DMS 273 treated with DMSO at 0.1 percent for 48 hours (cell line): ENCODE measurements around the gene CNMD.
"Not testable (repeated sequence)": the region's sequence is repeated elsewhere in the genome, so short reads cannot be mapped to it uniquely, and the experiment has no call there.

ENCODE experiments used
- DNase-seq: peaks from one replicate; lab custom pipeline; 2025; lab: John Stamatoyannopoulos, UW

Gene CNMD

GRCh38 chr13:52686376-52686775 lies 53.2 kb downstream of the CNMD start:
- DNase-seq = no peak

GRCh38 chr13:52685806-52686205 lies 53.8 kb downstream of the CNMD start:
- DNase-seq = not testable (repeated sequence)

- DNase-seq = no peak
These were observed 61.8 kb downstream of the CNMD start for GRCh38 chr13:52677823-52678222.

- no peak for DNase-seq
These were observed 66.2 kb downstream of the CNMD start for GRCh38 chr13:52673465-52673864.

GRCh38 chr13:52670726-52671125 lies 68.9 kb downstream of the CNMD start:
- DNase-seq = no peak

- no peak for DNase-seq
These were observed 69.9 kb downstream of the CNMD start for GRCh38 chr13:52669677-52670076.

GRCh38 chr13:52665325-52665724 lies 74.3 kb downstream of the CNMD start:
- DNase-seq = no peak

GRCh38 chr13:52664272-52664671 lies 75.3 kb downstream of the CNMD start:
- no peak for DNase-seq

- DNase-seq = no peak
These were observed 80.3 kb downstream of the CNMD start for GRCh38 chr13:52659340-52659739.
